ENCODE measurements around the gene CCL19. TPM values are rescaled to one million over a fixed set of nuclear protein-coding genes. Genes with fewer than 3 reads are reported as not detected.

CCL19 gene
- polyA plus RNA-seq, 1 donor = 3.9 TPM

GRCh38 chr9:34652602-34653000 is 38.5 kb downstream of the CCL19 start:
- H3K27me3 ChIP-seq (ENCODE audit: control insufficient read depth, insufficient read depth, low read length) = no peaks in the 10 kb centered on the region
- H3K4me1 ChIP-seq (ENCODE audit: control insufficient read depth, insufficient read depth, low read length) = peaks cover 48% of the 10 kb centered on the region
- H3K27ac ChIP-seq (ENCODE audit: low read length) = peak overlapping the region; percentile 75
- H3K36me3 ChIP-seq (ENCODE audit: control insufficient read depth, insufficient read depth, low read length) = peaks cover 29% of the 10 kb centered on the region
- DNase-seq = peak in 1 of 2 donors; percentile 37
- 63% methylated on average over 2 of the region's 5 CpGs for WGBS (ENCODE audit: insufficient coverage, low lambda C conversion rate)
- no peaks in the 10 kb centered on the region for H3K9me3 ChIP-seq (ENCODE audit: control insufficient read depth, low read depth, low read length)
- H3K4me3 ChIP-seq (ENCODE audit: low read length) = peak overlapping the region; percentile 36

- H3K4me1 ChIP-seq (ENCODE audit: control insufficient read depth, insufficient read depth, low read length) = peaks cover 52% of the 10 kb centered on the region
- peak within 1 kb of the TSS; percentile 36 for H3K4me3 ChIP-seq (ENCODE audit: low read length)
- H3K27ac ChIP-seq (ENCODE audit: low read length) = peak within 1 kb of the TSS; percentile 75
- H3K27me3 ChIP-seq (ENCODE audit: control insufficient read depth, insufficient read depth, low read length) = no peaks in the 10 kb centered on the region
- WGBS (ENCODE audit: insufficient coverage, low lambda C conversion rate) = no CpG with 5 or more reads among the region's 24 CpGs
- peaks cover 27% of the 10 kb centered on the region for H3K36me3 ChIP-seq (ENCODE audit: control insufficient read depth, insufficient read depth, low read length)
- DNase-seq = peak; percentile 93 to 97
- H3K9me3 ChIP-seq (ENCODE audit: control insufficient read depth, low read depth, low read length) = no peaks in the 10 kb centered on the region
These were observed 39.0 kb downstream of the CCL19 start, which contains the start of gene IL11RA for GRCh38 chr9:34651876-34652601. IL11RA (plus strand) TSS chr9:34652185; CDS start chr9:34655218, 3,033 bp downstream.

GRCh38 chr9:34651321-34651720 is 39.8 kb downstream of the CCL19 start:
- no CpG with 5 or more reads among the region's 4 CpGs for WGBS (ENCODE audit: insufficient coverage, low lambda C conversion rate)
- H3K27ac ChIP-seq (ENCODE audit: low read length) = peak overlapping the region; percentile 75
- no peaks in the 10 kb centered on the region for H3K9me3 ChIP-seq (ENCODE audit: control insufficient read depth, low read depth, low read length)
- DNase-seq = peak in 1 of 2 donors; percentile 66
- peaks cover 22% of the 10 kb centered on the region for H3K36me3 ChIP-seq (ENCODE audit: control insufficient read depth, insufficient read depth, low read length)
- H3K27me3 ChIP-seq (ENCODE audit: control insufficient read depth, insufficient read depth, low read length) = no peaks in the 10 kb centered on the region
- peak overlapping the region; percentile 36 for H3K4me3 ChIP-seq (ENCODE audit: low read length)
- H3K4me1 ChIP-seq (ENCODE audit: control insufficient read depth, insufficient read depth, low read length) = peaks cover 52% of the 10 kb centered on the region

GRCh38 chr9:34650816-34651215 is 40.3 kb downstream of the CCL19 start:
- no peaks in the 10 kb centered on the region for H3K9me3 ChIP-seq (ENCODE audit: control insufficient read depth, low read depth, low read length)
- WGBS (ENCODE audit: insufficient coverage, low lambda C conversion rate) = no CpG with 5 or more reads among the region's 5 CpGs

GRCh38 chr9:34648673-34649072 is 42.4 kb downstream of the CCL19 start:
- Histone ChIP-seq H3K9me3 (ENCODE audit: control insufficient read depth, low read depth, low read length) (no peaks in the 10 kb centered on the region), H3K4me1 (ENCODE audit: control insufficient read depth, insufficient read depth, low read length) (peaks cover 62% of the 10 kb centered on the region), H3K4me3 (ENCODE audit: low read length) (no peak overlapping the region), H3K27me3 (ENCODE audit: control insufficient read depth, insufficient read depth, low read length) (no peaks in the 10 kb centered on the region), H3K27ac (ENCODE audit: low read length) (no peak overlapping the region), H3K36me3 (ENCODE audit: control insufficient read depth, insufficient read depth, low read length) (peaks cover 22% of the 10 kb centered on the region)
- no peak for DNase-seq
- no CpG with 5 or more reads among the region's 8 CpGs for WGBS (ENCODE audit: insufficient coverage, low lambda C conversion rate)

More at GRCh38 chr9:34650816-34651215, 40.3 kb downstream of the CCL19 start:
- Histone ChIP-seq H3K36me3 (ENCODE audit: control insufficient read depth, insufficient read depth, low read length) (peaks cover 22% of the 10 kb centered on the region), H3K27me3 (ENCODE audit: control insufficient read depth, insufficient read depth, low read length) (no peaks in the 10 kb centered on the region), H3K4me1 (ENCODE audit: control insufficient read depth, insufficient read depth, low read length) (peaks cover 57% of the 10 kb centered on the region), H3K4me3 (ENCODE audit: low read length) (no peak overlapping the region), H3K27ac (ENCODE audit: low read length) (peak overlapping the region; percentile 75)
- no peak for DNase-seq

GRCh38 chr9:34647651-34648050 is 43.4 kb downstream of the CCL19 start:
- no CpG with 5 or more reads among the region's 10 CpGs for WGBS (ENCODE audit: insufficient coverage, low lambda C conversion rate)
- peak overlapping the region; percentile 84 for H3K4me3 ChIP-seq (ENCODE audit: low read length)
- H3K27me3 ChIP-seq (ENCODE audit: control insufficient read depth, insufficient read depth, low read length) = no peaks in the 10 kb centered on the region
- H3K4me1 ChIP-seq (ENCODE audit: control insufficient read depth, insufficient read depth, low read length) = peaks cover 51% of the 10 kb centered on the region
- peak overlapping the region; percentile 91 for H3K27ac ChIP-seq (ENCODE audit: low read length)
- no peaks in the 10 kb centered on the region for H3K9me3 ChIP-seq (ENCODE audit: control insufficient read depth, low read depth, low read length)
- DNase-seq = peak in 1 of 2 donors; percentile 73
- H3K36me3 ChIP-seq (ENCODE audit: control insufficient read depth, insufficient read depth, low read length) = peaks cover 22% of the 10 kb centered on the region

- Histone ChIP-seq H3K4me1 (ENCODE audit: control insufficient read depth, insufficient read depth, low read length) (peaks cover 46% of the 10 kb centered on the region), H3K36me3 (ENCODE audit: control insufficient read depth, insufficient read depth, low read length) (peaks cover 22% of the 10 kb centered on the region), H3K4me3 (ENCODE audit: low read length) (peak overlapping the region; percentile 84), H3K9me3 (ENCODE audit: control insufficient read depth, low read depth, low read length) (no peaks in the 10 kb centered on the region), H3K27ac (ENCODE audit: low read length) (peak overlapping the region; percentile 91), H3K27me3 (ENCODE audit: control insufficient read depth, insufficient read depth, low read length) (no peaks in the 10 kb centered on the region)
- DNase-seq = no peak
- no CpG with 5 or more reads among the region's 8 CpGs for WGBS (ENCODE audit: insufficient coverage, low lambda C conversion rate)
These were observed 44.0 kb downstream of the CCL19 start for GRCh38 chr9:34647084-34647403.

GRCh38 chr9:34646211-34647083 is 44.6 kb downstream of the CCL19 start, which contains the start of gene GALT:
GALT (plus strand) TSS chr9:34646675; CDS start chr9:34646705, 30 bp downstream.
- Histone ChIP-seq H3K27me3 (ENCODE audit: control insufficient read depth, insufficient read depth, low read length) (no peaks in the 10 kb centered on the region), H3K36me3 (ENCODE audit: control insufficient read depth, insufficient read depth, low read length) (peaks cover 22% of the 10 kb centered on the region), H3K4me1 (ENCODE audit: control insufficient read depth, insufficient read depth, low read length) (peaks cover 41% of the 10 kb centered on the region), H3K9me3 (ENCODE audit: control insufficient read depth, low read depth, low read length) (no peaks in the 10 kb centered on the region), H3K27ac (ENCODE audit: low read length) (peak within 1 kb of the TSS; percentile 91), H3K4me3 (ENCODE audit: low read length) (peak within 1 kb of the TSS; percentile 84)
- peak; percentile 90 to 97 for DNase-seq
- WGBS (ENCODE audit: insufficient coverage, low lambda C conversion rate) = no CpG with 5 or more reads among the region's 43 CpGs

GRCh38 chr9:34644766-34645314 is 46.2 kb downstream of the CCL19 start:
- DNase-seq = peak; percentile 81 to 87
- Histone ChIP-seq H3K27me3 (ENCODE audit: control insufficient read depth, insufficient read depth, low read length) (no peaks in the 10 kb centered on the region), H3K27ac (ENCODE audit: low read length) (peak overlapping the region; percentile 33), H3K36me3 (ENCODE audit: control insufficient read depth, insufficient read depth, low read length) (peaks cover 17% of the 10 kb centered on the region), H3K4me3 (ENCODE audit: low read length) (no peak overlapping the region), H3K9me3 (ENCODE audit: control insufficient read depth, low read depth, low read length) (no peaks in the 10 kb centered on the region), H3K4me1 (ENCODE audit: control insufficient read depth, insufficient read depth, low read length) (peaks cover 35% of the 10 kb centered on the region)

GRCh38 chr9:34642679-34643078 is 48.4 kb downstream of the CCL19 start:
- Histone ChIP-seq H3K27me3 (ENCODE audit: control insufficient read depth, insufficient read depth, low read length) (no peaks in the 10 kb centered on the region), H3K9me3 (ENCODE audit: control insufficient read depth, low read depth, low read length) (no peaks in the 10 kb centered on the region), H3K4me3 (ENCODE audit: low read length) (no peak overlapping the region), H3K4me1 (ENCODE audit: control insufficient read depth, insufficient read depth, low read length) (peaks cover 29% of the 10 kb centered on the region), H3K36me3 (ENCODE audit: control insufficient read depth, insufficient read depth, low read length) (no peaks in the 10 kb centered on the region), H3K27ac (ENCODE audit: low read length) (no peak overlapping the region)
- DNase-seq = no peak
- WGBS (ENCODE audit: insufficient coverage, low lambda C conversion rate) = no CpG with 5 or more reads among the region's 1 CpG
